ENCODE data around the gene ACACB. TPM values are rescaled to one million over a fixed set of nuclear protein-coding genes. Genes with fewer than 3 reads are reported as not detected.

The ACACB gene
- total RNA-seq, 2 donors from 2014 or later = 3.4 to 11.1 TPM

DNA sequence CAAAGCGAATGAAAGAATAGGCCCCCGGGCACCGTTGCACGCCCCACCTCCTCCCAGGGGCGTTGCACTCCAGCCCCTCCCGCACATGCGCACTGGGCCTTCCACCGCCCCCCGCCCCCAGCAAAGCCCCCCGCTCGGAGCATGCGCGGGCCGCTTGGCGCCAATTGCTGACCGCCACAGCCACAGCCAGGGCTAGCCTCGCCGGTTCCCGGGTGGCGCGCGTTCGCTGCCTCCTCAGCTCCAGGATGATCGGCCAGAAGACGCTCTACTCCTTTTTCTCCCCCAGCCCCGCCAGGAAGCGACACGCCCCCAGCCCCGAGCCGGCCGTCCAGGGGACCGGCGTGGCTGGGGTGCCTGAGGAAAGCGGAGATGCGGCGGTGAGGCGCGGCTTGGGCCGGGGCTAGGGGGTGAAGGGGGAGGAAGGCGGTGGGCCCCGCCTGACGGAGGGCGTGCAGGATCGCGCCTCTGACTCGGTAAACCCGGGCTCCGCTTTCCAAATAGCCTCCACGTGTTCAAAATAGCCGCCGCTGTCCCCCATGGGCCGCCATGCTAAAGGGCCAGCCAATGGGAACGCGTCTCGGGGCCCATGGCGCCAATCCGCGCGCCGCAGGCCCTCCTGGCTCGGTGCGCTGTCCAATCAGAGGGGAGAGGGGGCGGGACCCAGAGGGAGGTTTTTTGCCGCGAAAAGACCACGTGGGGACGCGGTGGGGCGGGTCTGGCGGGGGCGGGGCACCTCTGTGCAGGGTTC lies 18.8 kb upstream of the ACACB start, which contains the start of gene UNG:
Gene UNG, plus strand, starts transcription at position 163 of the 748 bp plus-strand sequence. Its CDS starts 83 bp downstream, at position 246.
- H3K27me3 Mint-ChIP-seq = no peaks in the 10 kb centered on the region
- H3K27ac Mint-ChIP-seq = peak within 1 kb of the TSS; percentile 26 to 76
- peaks cover 39 to 42% of the 10 kb centered on the region in 2 donors for H3K4me1 Mint-ChIP-seq (ENCODE audit: low read depth in 2 of 2)
- no peaks in the 10 kb centered on the region for H3K9me3 Mint-ChIP-seq
- ATAC-seq (peak; percentile 97 to 98), DNase-seq (ENCODE audit: low spot score) (peak; percentile 98)
- peaks cover 6% of the 10 kb centered on the region for H3K36me3 Mint-ChIP-seq
- peak within 1 kb of the TSS; percentile 84 for H3K4me3 Mint-ChIP-seq

GRCh38 chr12:109098183-109098604 lies 18.2 kb upstream of the ACACB start:
- peak; percentile 37 to 50 for ATAC-seq
- H3K4me3 Mint-ChIP-seq = peak overlapping the region; percentile 84
- H3K9me3 Mint-ChIP-seq = no peaks in the 10 kb centered on the region
- H3K4me1 Mint-ChIP-seq (ENCODE audit: low read depth in 2 of 2) = peaks cover 33 to 36% of the 10 kb centered on the region in 2 donors
- H3K27ac Mint-ChIP-seq = peak overlapping the region; percentile 26 to 76
- peaks cover 6% of the 10 kb centered on the region for H3K36me3 Mint-ChIP-seq
- H3K27me3 Mint-ChIP-seq = no peaks in the 10 kb centered on the region
- DNase-seq (ENCODE audit: low spot score) = no peak

DNA sequence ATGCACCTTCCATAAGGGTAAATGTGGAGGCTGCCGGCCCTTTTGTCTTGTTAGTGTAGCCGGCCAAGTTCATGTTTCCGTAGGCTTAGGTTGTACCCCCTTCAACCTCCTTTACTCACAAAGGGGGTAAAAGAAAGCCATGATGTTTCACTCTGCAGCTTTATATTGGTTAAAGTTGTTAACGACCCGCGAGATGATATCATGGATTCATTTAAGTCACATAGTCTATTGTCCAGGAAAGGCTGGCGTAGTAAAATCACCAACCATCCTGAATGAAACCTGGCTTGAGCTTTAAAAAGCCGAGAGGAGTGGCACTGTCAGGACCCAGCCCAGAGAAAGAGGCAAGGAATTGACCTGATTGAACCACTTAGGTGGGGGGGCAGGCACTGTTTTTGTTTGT lies 17.7 kb upstream of the ACACB start:
- DNase-seq (ENCODE audit: low spot score) (no peak), ATAC-seq (no peak)
- H3K27ac Mint-ChIP-seq = peak overlapping the region; percentile 26 to 76
- H3K4me3 Mint-ChIP-seq = peak overlapping the region; percentile 84
- peaks cover 29 to 31% of the 10 kb centered on the region in 2 donors for H3K4me1 Mint-ChIP-seq (ENCODE audit: low read depth in 2 of 2)
- H3K27me3 Mint-ChIP-seq = no peaks in the 10 kb centered on the region
- no peaks in the 10 kb centered on the region for H3K9me3 Mint-ChIP-seq
- H3K36me3 Mint-ChIP-seq = peaks cover 6% of the 10 kb centered on the region

DNA sequence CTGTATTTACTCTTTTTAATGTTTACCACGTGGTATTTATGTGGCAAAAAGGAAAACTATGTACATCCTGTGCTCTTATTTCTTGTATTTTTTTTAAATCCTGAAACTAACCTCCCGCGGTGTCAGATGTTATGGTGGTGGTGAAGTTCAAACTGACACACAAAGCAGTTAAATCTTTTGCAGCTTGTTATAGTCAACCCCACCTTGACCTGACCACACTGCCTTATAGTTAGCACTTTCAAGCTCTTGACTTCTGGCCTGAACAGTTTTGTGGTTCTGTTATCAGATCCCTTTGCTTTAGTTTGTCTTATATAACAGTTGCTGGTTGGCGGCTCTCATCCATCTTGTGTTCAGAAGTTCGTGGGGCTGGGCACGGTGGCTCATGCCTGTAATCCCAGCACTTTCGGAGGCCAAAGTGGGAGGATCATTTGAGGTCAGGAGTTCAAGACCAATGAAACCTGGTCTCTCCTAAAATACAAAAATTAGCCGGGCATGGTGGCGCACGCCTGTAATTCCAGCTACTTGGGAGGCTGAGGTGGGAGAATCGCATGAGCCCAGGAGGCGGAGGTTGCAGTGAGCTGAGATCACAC lies 16.9 kb upstream of the ACACB start:
- no peak for DNase-seq (ENCODE audit: low spot score)
- Mint-ChIP-seq H3K4me3 (peak overlapping the region; percentile 84), H3K4me1 (ENCODE audit: low read depth in 2 of 2) (peaks cover 23 to 27% of the 10 kb centered on the region in 2 donors), H3K27ac (peak overlapping the region; percentile 26 to 76), H3K27me3 (no peaks in the 10 kb centered on the region), H3K9me3 (no peaks in the 10 kb centered on the region), H3K36me3 (peaks cover 11% of the 10 kb centered on the region)
- no peak for ATAC-seq

DNA sequence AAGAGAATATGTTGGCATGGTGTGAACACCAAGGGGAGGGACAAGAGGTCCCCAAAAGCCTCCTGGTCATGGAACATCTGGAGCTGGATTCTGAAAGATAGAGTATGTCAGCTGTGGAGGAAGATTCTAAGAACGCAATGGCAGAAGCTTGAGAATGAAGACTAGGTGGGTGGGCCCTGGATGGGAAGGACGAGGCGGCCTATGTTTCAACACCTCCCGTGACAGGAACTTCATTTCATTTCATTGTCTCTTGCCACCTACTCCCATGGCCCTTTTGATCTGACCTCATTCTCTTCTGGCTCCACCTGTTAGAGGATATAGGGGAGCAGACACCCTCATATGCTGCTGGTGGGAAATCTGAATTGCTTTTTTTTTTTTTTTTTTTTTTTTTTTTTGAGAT lies 15.6 kb upstream of the ACACB start:
- no peaks in the 10 kb centered on the region for H3K9me3 Mint-ChIP-seq
- peaks cover 23 to 27% of the 10 kb centered on the region in 2 donors for H3K4me1 Mint-ChIP-seq (ENCODE audit: low read depth in 2 of 2)
- H3K27me3 Mint-ChIP-seq = no peaks in the 10 kb centered on the region
- no peak for DNase-seq (ENCODE audit: low spot score)
- no peak for ATAC-seq
- H3K36me3 Mint-ChIP-seq = peaks cover 18% of the 10 kb centered on the region
- no peak overlapping the region for H3K27ac Mint-ChIP-seq
- H3K4me3 Mint-ChIP-seq = no peak overlapping the region

DNA sequence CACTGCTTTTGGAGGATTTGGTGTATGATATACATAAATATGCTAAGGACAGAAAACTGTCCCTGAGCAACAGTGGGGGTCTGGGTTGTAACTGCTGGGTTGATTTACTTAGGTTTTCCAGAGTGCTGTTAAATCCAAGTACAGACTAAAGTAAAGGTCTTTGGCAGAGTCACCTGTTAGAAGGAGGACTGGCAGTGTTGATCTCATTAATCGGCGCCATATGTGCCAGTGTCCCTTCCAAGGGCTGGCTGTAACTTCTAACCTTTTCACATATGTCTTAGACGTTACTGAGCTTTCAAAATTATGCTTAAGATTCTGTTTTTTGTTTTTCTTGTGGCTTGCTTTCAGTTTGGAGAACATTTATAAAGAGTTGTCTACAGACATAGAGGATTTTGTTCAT lies 13.9 kb upstream of the ACACB start:
- Mint-ChIP-seq H3K27ac (no peak overlapping the region), H3K4me3 (no peak overlapping the region)

DNA sequence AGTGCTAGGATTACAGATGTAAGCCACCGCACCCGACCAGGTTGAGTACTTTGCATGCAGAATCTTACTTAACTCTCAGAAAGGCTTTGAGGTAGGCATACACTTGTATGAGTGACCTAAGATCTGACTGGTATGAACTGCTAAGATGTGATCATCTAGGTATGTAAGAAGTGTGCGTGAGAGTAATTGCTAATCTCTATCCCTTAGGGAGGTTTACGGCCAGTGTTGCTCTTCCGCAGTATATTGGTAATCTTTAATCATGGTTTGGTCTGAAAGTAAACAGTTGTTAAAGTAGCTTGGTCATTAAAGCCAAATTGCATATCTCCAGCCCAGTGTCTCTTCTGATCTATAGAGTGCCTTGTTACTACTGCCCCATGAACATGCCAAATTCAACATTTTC lies 11.2 kb upstream of the ACACB start:
- H3K4me3 Mint-ChIP-seq = no peak overlapping the region
- peaks cover 25% of the 10 kb centered on the region for H3K36me3 Mint-ChIP-seq
- no peak for DNase-seq (ENCODE audit: low spot score)
- ATAC-seq = no peak
- H3K27ac Mint-ChIP-seq = no peak overlapping the region
- peaks cover 5 to 6% of the 10 kb centered on the region in 2 donors for H3K4me1 Mint-ChIP-seq (ENCODE audit: low read depth in 2 of 2)
- no peaks in the 10 kb centered on the region for H3K27me3 Mint-ChIP-seq
- no peaks in the 10 kb centered on the region for H3K9me3 Mint-ChIP-seq

More for the DNA sequence above, 13.9 kb upstream of the ACACB start:
- DNase-seq (ENCODE audit: low spot score) (no peak), ATAC-seq (no peak)
- H3K9me3 Mint-ChIP-seq = no peaks in the 10 kb centered on the region
- peaks cover 23 to 27% of the 10 kb centered on the region in 2 donors for H3K4me1 Mint-ChIP-seq (ENCODE audit: low read depth in 2 of 2)
- no peaks in the 10 kb centered on the region for H3K27me3 Mint-ChIP-seq
- peaks cover 22% of the 10 kb centered on the region for H3K36me3 Mint-ChIP-seq

DNA sequence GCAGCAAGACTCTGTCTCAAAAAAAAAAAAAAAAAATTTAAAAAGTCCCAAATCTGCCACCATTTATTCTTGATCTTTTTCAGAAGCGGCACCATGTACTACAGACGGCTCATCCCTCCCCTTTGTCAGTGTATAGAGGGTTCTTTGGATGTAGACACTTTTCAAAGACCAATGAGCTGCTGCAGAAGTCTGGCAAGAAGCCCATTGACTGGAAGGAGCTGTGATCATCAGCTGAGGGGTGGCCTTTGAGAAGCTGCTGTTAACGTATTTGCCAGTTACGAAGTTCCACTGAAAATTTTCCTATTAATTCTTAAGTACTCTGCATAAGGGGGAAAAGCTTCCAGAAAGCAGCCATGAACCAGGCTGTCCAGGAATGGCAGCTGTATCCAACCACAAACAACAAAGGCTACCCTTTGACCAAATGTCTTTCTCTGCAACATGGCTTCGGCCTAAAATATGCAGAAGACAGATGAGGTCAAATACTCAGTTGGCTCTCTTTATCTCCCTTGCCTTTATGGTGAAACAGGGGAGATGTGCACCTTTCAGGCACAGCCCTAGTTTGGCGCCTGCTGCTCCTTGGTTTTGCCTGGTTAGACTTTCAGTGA lies 6.5 kb upstream of the ACACB start:
- DNase-seq (ENCODE audit: low spot score) = no peak
- no peaks in the 10 kb centered on the region for H3K4me1 Mint-ChIP-seq (ENCODE audit: low read depth in 2 of 2)
- H3K4me3 Mint-ChIP-seq = no peak overlapping the region
- H3K27ac Mint-ChIP-seq = no peak overlapping the region
- peaks cover 14% of the 10 kb centered on the region for H3K36me3 Mint-ChIP-seq
- no peaks in the 10 kb centered on the region for H3K27me3 Mint-ChIP-seq
- ATAC-seq = no peak
- no peaks in the 10 kb centered on the region for H3K9me3 Mint-ChIP-seq

DNA sequence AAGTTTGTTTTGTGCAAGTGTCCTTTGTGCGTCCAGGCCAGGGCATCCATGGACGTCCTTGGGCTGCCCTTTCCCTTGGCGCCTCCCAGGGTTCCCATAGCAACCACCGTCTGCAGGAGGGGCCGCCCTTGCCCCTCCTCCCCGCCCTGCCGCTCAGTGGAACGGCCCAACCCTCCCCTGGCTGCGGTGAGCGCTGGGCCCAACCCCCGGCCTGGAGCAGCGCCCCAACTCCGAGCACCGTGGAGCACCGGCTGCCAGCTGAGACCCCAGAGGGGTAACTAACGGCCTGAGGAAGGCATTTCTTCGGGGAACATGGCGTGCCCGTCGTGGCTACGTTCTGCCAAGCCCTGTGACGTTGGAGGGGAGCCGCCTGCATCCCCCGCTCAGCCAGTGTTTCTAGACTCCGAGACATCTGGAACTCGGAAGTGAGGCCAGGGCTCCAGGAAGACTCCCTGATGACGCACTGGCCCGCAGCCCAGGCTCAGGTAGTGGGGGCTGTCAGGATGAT lies 5.3 kb upstream of the ACACB start:
- H3K4me3 Mint-ChIP-seq = peak overlapping the region; percentile 63
- ATAC-seq (peak; percentile 57 to 80), DNase-seq (ENCODE audit: low spot score) (no peak)
- no peak overlapping the region for H3K27ac Mint-ChIP-seq
- no peaks in the 10 kb centered on the region for H3K9me3 Mint-ChIP-seq
- peaks cover 6% of the 10 kb centered on the region for H3K36me3 Mint-ChIP-seq
- H3K27me3 Mint-ChIP-seq = no peaks in the 10 kb centered on the region
- peaks cover 0 to 5% of the 10 kb centered on the region in 2 donors for H3K4me1 Mint-ChIP-seq (ENCODE audit: low read depth in 2 of 2)

DNA sequence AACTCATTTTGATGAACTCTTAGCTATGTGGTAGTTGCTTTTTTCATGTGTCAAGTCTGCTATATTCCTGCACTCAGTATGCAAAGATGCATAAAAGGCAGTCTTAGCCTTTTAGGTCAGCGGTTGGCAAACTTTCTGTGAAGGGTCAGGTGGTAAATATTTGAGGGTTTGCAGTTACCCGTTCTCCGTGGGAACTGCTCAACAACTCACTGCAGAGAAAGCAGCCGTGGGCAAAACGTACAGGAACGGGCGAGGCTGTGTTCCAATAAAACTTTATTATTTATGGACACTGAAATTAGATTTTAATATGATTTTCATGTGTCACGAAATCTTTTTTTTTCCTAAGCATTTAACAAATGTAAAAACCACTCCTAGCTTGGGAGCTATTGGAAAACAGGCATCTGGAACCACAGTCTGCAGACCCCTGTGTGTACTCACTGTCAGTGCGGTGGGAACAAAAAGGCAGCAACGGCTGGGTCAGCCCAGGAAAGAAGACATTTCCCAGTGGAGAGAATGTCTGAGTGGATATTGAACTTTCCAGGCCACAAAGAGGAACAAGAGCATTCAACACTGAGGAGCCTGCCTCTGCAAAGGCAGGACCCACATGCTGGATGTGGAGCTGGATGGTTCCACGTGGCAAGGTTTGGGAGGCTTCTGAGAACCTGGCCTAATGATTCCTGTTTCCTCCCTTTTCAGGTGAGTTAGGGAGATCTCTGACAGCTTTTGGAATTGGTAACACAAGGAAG lies 3.5 kb upstream of the ACACB start:
- ATAC-seq (no peak), DNase-seq (ENCODE audit: low spot score) (no peak)
- Mint-ChIP-seq H3K27me3 (no peaks in the 10 kb centered on the region), H3K36me3 (peaks cover 2% of the 10 kb centered on the region), H3K4me1 (ENCODE audit: low read depth in 2 of 2) (peaks cover 0 to 5% of the 10 kb centered on the region in 2 donors), H3K9me3 (no peaks in the 10 kb centered on the region), H3K27ac (no peak overlapping the region), H3K4me3 (no peak overlapping the region)

GRCh38 chr12:109113661-109114321 lies 2.6 kb upstream of the ACACB start:
- no peaks in the 10 kb centered on the region for H3K36me3 Mint-ChIP-seq
- H3K4me1 Mint-ChIP-seq (ENCODE audit: low read depth in 2 of 2) = peaks cover 0 to 5% of the 10 kb centered on the region in 2 donors
- no peak overlapping the region for H3K4me3 Mint-ChIP-seq
- H3K27ac Mint-ChIP-seq = no peak overlapping the region
- H3K27me3 Mint-ChIP-seq = no peaks in the 10 kb centered on the region
- H3K9me3 Mint-ChIP-seq = no peaks in the 10 kb centered on the region
- ATAC-seq (no peak), DNase-seq (ENCODE audit: low spot score) (no peak)

GRCh38 chr12:109114644-109115043 lies 1.7 kb upstream of the ACACB start:
- ATAC-seq = no peak
- DNase-seq (ENCODE audit: low spot score) = no peak
- H3K4me1 Mint-ChIP-seq (ENCODE audit: low read depth in 2 of 2) = peaks cover 0 to 5% of the 10 kb centered on the region in 2 donors
- H3K4me3 Mint-ChIP-seq = no peak overlapping the region
- no peaks in the 10 kb centered on the region for H3K36me3 Mint-ChIP-seq
- H3K27me3 Mint-ChIP-seq = no peaks in the 10 kb centered on the region
- no peaks in the 10 kb centered on the region for H3K9me3 Mint-ChIP-seq
- no peak overlapping the region for H3K27ac Mint-ChIP-seq

DNA sequence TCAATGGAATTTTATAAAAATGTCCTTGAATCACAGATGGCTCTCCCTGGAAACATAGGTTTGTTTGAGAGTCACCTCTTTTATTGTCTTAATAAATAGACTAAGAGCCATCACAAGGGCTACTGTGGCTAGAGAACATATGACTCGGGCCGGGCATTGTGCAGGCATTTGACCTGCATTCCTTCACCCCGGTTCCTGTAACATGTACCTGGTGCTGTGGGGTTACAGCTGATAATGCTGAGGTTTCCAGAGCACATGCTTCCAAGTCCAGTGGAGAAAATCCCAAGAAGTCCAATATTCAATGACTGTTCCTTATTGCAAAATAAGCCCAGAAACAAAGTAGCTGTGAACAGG lies 1.0 kb upstream of the ACACB start:
- Mint-ChIP-seq H3K27ac (no peak overlapping the region), H3K36me3 (no peaks in the 10 kb centered on the region), H3K27me3 (no peaks in the 10 kb centered on the region), H3K9me3 (no peaks in the 10 kb centered on the region), H3K4me3 (no peak overlapping the region), H3K4me1 (ENCODE audit: low read depth in 2 of 2) (peaks cover 0 to 5% of the 10 kb centered on the region in 2 donors)
- ATAC-seq (no peak), DNase-seq (ENCODE audit: low spot score) (no peak)
